Measurements from ENCODE around the gene KCNK17.

DNA sequence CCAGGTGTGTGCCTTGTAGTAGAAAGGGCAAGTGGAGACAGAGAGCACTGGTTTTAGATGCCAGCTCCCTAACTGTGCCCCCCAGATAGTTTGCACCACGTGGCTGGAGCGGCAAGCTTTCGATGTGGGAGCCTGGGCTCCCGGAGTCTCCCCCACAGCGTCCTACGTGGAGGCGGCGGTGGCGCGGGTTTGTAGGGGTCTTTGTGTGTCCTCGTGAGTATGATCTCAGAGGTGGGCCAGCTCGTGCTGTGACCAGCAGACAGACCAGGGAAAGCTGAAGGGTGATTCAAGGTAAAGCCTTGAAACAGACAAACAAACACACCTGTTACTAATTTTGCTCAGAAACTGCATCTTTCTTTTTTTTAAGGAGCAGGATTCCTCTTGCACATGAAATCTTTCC, 13.8 kb upstream of the KCNK17 start:
- no peak for TF ChIP-seq POLR2A (IDR thresholded peaks at IDR 0.05)
- TF ChIP-seq, protein P1, sequence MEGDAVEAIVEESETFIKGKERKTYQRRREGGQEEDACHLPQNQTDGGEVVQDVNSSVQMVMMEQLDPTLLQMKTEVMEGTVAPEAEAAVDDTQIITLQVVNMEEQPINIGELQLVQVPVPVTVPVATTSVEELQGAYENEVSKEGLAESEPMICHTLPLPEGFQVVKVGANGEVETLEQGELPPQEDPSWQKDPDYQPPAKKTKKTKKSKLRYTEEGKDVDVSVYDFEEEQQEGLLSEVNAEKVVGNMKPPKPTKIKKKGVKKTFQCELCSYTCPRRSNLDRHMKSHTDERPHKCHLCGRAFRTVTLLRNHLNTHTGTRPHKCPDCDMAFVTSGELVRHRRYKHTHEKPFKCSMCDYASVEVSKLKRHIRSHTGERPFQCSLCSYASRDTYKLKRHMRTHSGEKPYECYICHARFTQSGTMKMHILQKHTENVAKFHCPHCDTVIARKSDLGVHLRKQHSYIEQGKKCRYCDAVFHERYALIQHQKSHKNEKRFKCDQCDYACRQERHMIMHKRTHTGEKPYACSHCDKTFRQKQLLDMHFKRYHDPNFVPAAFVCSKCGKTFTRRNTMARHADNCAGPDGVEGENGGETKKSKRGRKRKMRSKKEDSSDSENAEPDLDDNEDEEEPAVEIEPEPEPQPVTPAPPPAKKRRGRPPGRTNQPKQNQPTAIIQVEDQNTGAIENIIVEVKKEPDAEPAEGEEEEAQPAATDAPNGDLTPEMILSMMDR (IDR thresholded peaks at IDR 0.05) = no peak
